ENCODE results near the gene SLC24A4.

SLC24A4 gene

GRCh38 chr14:92516344-92516965 is 193.5 kb downstream of the SLC24A4 start:
- no peak overlapping the region for H3K4me3 ChIP-seq (replicated peaks in 1 of 2; ENCODE audit: low read depth in 2 of 2, low read length in 2 of 2)
- DNase-seq (ENCODE audit: low read depth in 2 of 2) = no peak
- TF ChIP-seq CTCF (IDR thresholded peaks at IDR 0.05; ENCODE audit: low read depth, low read length) = no peak

DNA sequence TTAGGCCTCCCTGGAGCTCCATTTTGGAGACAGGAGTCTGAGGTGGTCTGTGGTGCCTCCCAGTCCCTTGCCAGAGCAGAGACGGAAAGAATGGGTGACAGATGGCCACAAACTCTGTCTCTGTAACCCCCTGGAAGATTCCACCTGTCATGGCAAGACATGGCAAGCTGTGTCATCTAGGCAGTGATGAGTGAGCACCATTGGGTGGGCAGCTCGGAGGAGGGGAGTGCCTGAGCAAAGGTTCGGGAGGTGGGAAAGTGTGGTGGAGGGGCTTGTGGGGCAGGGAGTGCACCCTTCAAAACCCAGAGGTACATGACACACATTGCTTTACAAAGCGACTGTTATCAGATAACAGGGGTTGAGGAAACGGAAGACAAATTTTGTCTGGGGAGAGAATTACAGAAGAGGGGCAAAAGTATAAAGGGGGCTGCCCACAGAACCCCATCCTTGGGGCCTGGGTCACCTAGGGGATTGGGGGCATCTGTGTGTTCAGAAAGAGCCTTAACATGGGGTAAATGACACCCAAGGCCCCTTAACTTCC is 194.1 kb downstream of the SLC24A4 start:
- DNase-seq (ENCODE audit: low read depth in 2 of 2) = no peak
- no peak for TF ChIP-seq CTCF (IDR thresholded peaks at IDR 0.05; ENCODE audit: low read depth, low read length)
- no peak overlapping the region for H3K4me3 ChIP-seq (replicated peaks in 1 of 2; ENCODE audit: low read depth in 2 of 2, low read length in 2 of 2)

DNA sequence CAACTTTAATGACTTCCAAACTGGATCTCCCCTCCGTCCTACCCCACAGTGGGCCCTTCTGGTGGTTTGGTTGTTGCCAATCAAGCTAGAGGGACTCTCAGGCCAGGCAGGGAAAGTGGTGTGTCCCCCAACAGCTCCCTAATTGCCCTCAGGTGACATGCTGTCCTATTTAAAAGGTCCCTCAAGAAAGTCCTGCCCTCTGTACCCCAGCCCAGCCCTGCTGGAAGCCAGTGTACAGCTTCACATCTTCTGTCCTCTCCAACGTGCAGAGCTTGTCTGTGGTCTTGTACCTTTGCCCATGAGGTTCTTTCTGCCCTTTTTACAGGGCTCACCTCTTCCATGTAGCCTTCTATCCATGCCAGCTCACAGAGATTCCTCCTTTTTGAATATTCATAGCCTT is 194.8 kb downstream of the SLC24A4 start:
- no peak for TF ChIP-seq CTCF (IDR thresholded peaks at IDR 0.05; ENCODE audit: low read depth, low read length)
- no peak overlapping the region for H3K4me3 ChIP-seq (replicated peaks in 1 of 2; ENCODE audit: low read depth in 2 of 2, low read length in 2 of 2)
- DNase-seq (ENCODE audit: low read depth in 2 of 2) = no peak

DNA sequence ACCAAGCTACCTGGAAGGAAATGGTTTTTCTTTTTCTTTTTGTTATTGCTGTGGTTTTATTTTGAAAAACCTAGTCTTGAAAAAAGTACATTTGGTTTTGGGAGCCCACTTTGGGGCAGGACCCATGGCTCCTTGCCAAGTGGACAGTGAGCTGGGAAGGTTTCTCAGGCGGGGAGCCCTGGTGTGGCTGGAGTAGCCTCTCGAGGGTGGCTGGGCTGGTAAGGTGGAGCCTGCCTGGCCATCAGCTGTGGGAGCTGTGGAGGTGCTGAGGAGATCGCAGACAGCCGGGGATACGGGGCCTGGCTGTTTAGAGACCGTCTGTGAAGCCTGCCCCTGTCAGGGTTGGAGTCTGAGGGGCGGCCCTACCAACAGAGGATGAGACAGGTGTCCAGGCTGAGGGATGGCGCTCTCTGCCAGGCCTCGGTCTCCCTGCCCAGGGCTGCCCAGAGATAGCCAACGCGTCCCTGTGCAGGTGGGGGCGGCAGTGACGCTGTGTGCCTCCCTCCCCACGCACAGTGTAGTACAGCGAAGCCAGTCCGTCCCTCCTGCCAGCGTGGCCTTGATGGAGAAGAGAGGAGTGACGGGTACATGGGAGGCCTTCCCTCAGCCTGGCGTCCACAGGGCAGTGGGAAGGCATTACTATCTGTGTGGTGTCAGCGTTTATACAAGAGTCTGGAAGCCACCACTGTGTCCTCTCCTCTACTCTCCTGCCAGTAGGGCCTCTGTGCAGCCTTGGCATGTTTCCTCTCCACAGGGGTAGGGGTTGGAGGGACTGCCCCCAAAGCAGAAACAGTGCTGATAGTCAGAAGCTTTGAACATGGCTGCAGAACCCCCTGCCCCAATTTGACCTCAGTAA is 196.5 kb downstream of the SLC24A4 start:
- no peak overlapping the region for H3K4me3 ChIP-seq (replicated peaks in 1 of 2; ENCODE audit: low read depth in 2 of 2, low read length in 2 of 2)
- no peak for DNase-seq (ENCODE audit: low read depth in 2 of 2)
- TF ChIP-seq CTCF (IDR thresholded peaks at IDR 0.05; ENCODE audit: low read depth, low read length) = no peak

- no peak for DNase-seq (ENCODE audit: low read depth in 2 of 2)
- no peak overlapping the region for H3K4me3 ChIP-seq (replicated peaks in 1 of 2; ENCODE audit: low read depth in 2 of 2, low read length in 2 of 2)
- TF ChIP-seq CTCF (IDR thresholded peaks at IDR 0.05; ENCODE audit: low read depth, low read length) = no peak
Observed at GRCh38 chr14:92520102-92521057, 197.4 kb downstream of the SLC24A4 start.

GRCh38 chr14:92521058-92521415 is 198.1 kb downstream of the SLC24A4 start:
- DNase-seq (ENCODE audit: low read depth in 2 of 2) = no peak
- no peak overlapping the region for H3K4me3 ChIP-seq (replicated peaks in 1 of 2; ENCODE audit: low read depth in 2 of 2, low read length in 2 of 2)
- TF ChIP-seq CTCF (IDR thresholded peaks at IDR 0.05; ENCODE audit: low read depth, low read length) = no peak
